Neural progenitor cell (in vitro differentiated cells): Measurements from ENCODE around the gene PREP. TPM values are rescaled to one million over a fixed set of nuclear protein-coding genes. Genes with fewer than 3 reads are reported as not detected.
A peak's percentile ranks its signal among the peaks of the same experiment; 100 is the strongest.

Source experiments
- DNase-seq: peaks from one replicate; pipeline ENCODE4 v3.0.0-alpha.2; 2016; ENCODE audit warnings: low spot score
- H2AFZ ChIP-seq: fragments of 200-600 bp; sonication (generic); replicated peaks from 2 replicates; pipeline ENCODE4 v1.6.1; 2016; ENCODE audit warnings: antibody characterized with exemption
- H3F3A ChIP-seq: fragments of 200-600 bp; sonication (generic); 2 replicates; pipeline ENCODE4 v1.6.1; 2016; ENCODE audit warnings: antibody characterized with exemption, low read depth
- H3K27ac ChIP-seq: fragments of 200-600 bp; sonication (generic); 2 replicates; pipeline ENCODE4 v1.5.1; 2016; ENCODE audit warnings: mild to moderate bottlenecking
- H3K27me3 ChIP-seq: fragments of 200-600 bp; sonication (generic); 2 replicates; pipeline ENCODE4 v1.6.1; 2016; ENCODE audit warnings: mild to moderate bottlenecking, moderate library complexity
- H3K36me3 ChIP-seq: fragments of 200-600 bp; sonication (generic); 2 replicates; pipeline ENCODE4 v1.5.1; 2016
- H3K4me1 ChIP-seq: fragments of 200-600 bp; sonication (generic); 2 replicates; pipeline ENCODE4 v1.6.1; 2016; ENCODE audit warnings: mixed run types
- H3K4me2 ChIP-seq: fragments of 200-600 bp; sonication (generic); 2 replicates; pipeline ENCODE4 v1.6.1; 2016
- H3K4me3 ChIP-seq: fragments of 200-600 bp; sonication (generic); 2 replicates; pipeline ENCODE4 v1.5.1; 2016
- H3K79me2 ChIP-seq: fragments of 200-600 bp; sonication (generic); 2 replicates; pipeline ENCODE4 v1.6.1; 2016; ENCODE audit warnings: low read depth
- H3K9ac ChIP-seq: fragments of 200-600 bp; sonication (generic); 2 replicates; pipeline ENCODE4 v1.6.1; 2016
- H3K9me3 ChIP-seq: fragments of 200-600 bp; sonication (generic); 2 replicates; pipeline ENCODE4 v1.5.1; 2016; ENCODE audit warnings: low read depth
- H4K20me1 ChIP-seq: fragments of 200-600 bp; sonication (generic); 2 replicates; pipeline ENCODE4 v1.6.1; 2016; ENCODE audit warnings: low read depth
- H3K27ac Mint-ChIP-seq: 3 replicates; pipeline ENCODE4 v1.8.0; 2021; ENCODE audit warnings: mixed read lengths
- H3K27me3 Mint-ChIP-seq: 2 replicates; pipeline ENCODE4 v1.8.0; 2022; ENCODE audit warnings: low read depth, mild to moderate bottlenecking, inconsistent platforms, moderate library complexity, mixed read lengths; ENCODE audit not compliant: insufficient read depth
- H3K36me3 Mint-ChIP-seq: 3 replicates; pipeline ENCODE4 v1.8.0; 2021; ENCODE audit warnings: mixed read lengths
- H3K4me1 Mint-ChIP-seq: 3 replicates; pipeline ENCODE4 v1.8.0; 2021; ENCODE audit warnings: mixed read lengths
- H3K4me3 Mint-ChIP-seq: 3 replicates; pipeline ENCODE4 v1.8.0; 2021; ENCODE audit warnings: mild to moderate bottlenecking, moderate library complexity, mixed read lengths
- H3K9me3 Mint-ChIP-seq: 3 replicates; pipeline ENCODE4 v1.8.0; 2020; ENCODE audit warnings: mixed read lengths
- CTCF ChIP-seq: fragments of 200-600 bp; sonication (generic); IDR thresholded peaks from 2 replicates; pipeline ENCODE4 v1.5.1; 2017; ENCODE audit warnings: antibody characterized with exemption, mild to moderate bottlenecking
- EZH2 ChIP-seq: fragments of 200-600 bp; sonication (generic); IDR thresholded peaks from 2 replicates; pipeline ENCODE4 v1.6.1; 2017; ENCODE audit warnings: antibody characterized with exemption, mild to moderate bottlenecking, moderate library complexity
- EZH2phosphoT487 ChIP-seq: fragments of 200-600 bp; sonication (generic); IDR thresholded peaks from 2 replicates; pipeline ENCODE4 v1.6.1; 2017; ENCODE audit warnings: antibody characterized with exemption
- total RNA-seq: library from RNA; depleted of rRNA; stranded (reverse); fragments of >200 nt; gene quantifications from 2 replicates; pipeline ENCODE4 v1.2.3, GENCODE V29; 2015; ENCODE audit warnings: low replicate concordance

PREP gene
- total RNA-seq, 1 donor from 2014 or later, result 28.6 TPM

GRCh38 chr6:105437236-105437635, 34.4 kb upstream of the PREP start:
- no peak overlapping the region for H3K4me3 ChIP-seq
- no peak for DNase-seq
- Mint-ChIP-seq H3K4me3 (no peak overlapping the region), H3K9me3 (no peaks in the 10 kb centered on the region), H3K27me3 (no peaks in the 10 kb centered on the region), H3K36me3 (no peaks in the 10 kb centered on the region), H3K27ac (no peak overlapping the region), H3K4me1 (no peaks in the 10 kb centered on the region)
- H3K9ac ChIP-seq, result no peak overlapping the region
- no peak overlapping the region for H3K27ac ChIP-seq
- no peak overlapping the region for H2AFZ ChIP-seq
- H3F3A ChIP-seq, result no peaks in the 10 kb centered on the region
- H4K20me1 ChIP-seq, result no peaks in the 10 kb centered on the region
- H3K36me3 ChIP-seq, result no peaks in the 10 kb centered on the region
- H3K9me3 ChIP-seq, result no peaks in the 10 kb centered on the region
- H3K4me2 ChIP-seq, result no peak overlapping the region
- no peaks in the 10 kb centered on the region for H3K4me1 ChIP-seq
- H3K79me2 ChIP-seq, result no peaks in the 10 kb centered on the region
- TF ChIP-seq EZH2phosphoT487, result no peak
- TF ChIP-seq EZH2, result no peak
- TF ChIP-seq CTCF, result no peak
- H3K27me3 ChIP-seq, result no peaks in the 10 kb centered on the region

GRCh38 chr6:105433723-105434122, 30.8 kb upstream of the PREP start:
- Mint-ChIP-seq H3K4me1 (peaks cover 3% of the 10 kb centered on the region), H3K9me3 (no peaks in the 10 kb centered on the region), H3K36me3 (no peaks in the 10 kb centered on the region), H3K27me3 (peaks cover 2% of the 10 kb centered on the region), H3K4me3 (no peak overlapping the region), H3K27ac (no peak overlapping the region)
- H3K9ac ChIP-seq, result no peak overlapping the region
- no peaks in the 10 kb centered on the region for H3K4me1 ChIP-seq
- H3K4me3 ChIP-seq, result no peak overlapping the region
- no peaks in the 10 kb centered on the region for H3K79me2 ChIP-seq
- no peak overlapping the region for H3K4me2 ChIP-seq
- H2AFZ ChIP-seq, result no peak overlapping the region
- no peak overlapping the region for H3K27ac ChIP-seq
- H3F3A ChIP-seq, result no peaks in the 10 kb centered on the region
- no peaks in the 10 kb centered on the region for H4K20me1 ChIP-seq
- TF ChIP-seq EZH2 (no peak), CTCF (no peak), EZH2phosphoT487 (no peak)
- no peak for DNase-seq
- H3K27me3 ChIP-seq, result no peaks in the 10 kb centered on the region
- no peaks in the 10 kb centered on the region for H3K9me3 ChIP-seq
- H3K36me3 ChIP-seq, result no peaks in the 10 kb centered on the region

- H3K4me1 Mint-ChIP-seq, result peaks cover 12% of the 10 kb centered on the region
- H2AFZ ChIP-seq, result no peak overlapping the region
- H3F3A ChIP-seq, result no peaks in the 10 kb centered on the region
- H3K9me3 ChIP-seq, result no peaks in the 10 kb centered on the region
- H3K27me3 ChIP-seq, result no peaks in the 10 kb centered on the region
- no peaks in the 10 kb centered on the region for H3K36me3 Mint-ChIP-seq
- no peaks in the 10 kb centered on the region for H3K36me3 ChIP-seq
- no peak overlapping the region for H3K27ac ChIP-seq
- no peak overlapping the region for H3K4me2 ChIP-seq
- no peak for DNase-seq
- TF ChIP-seq EZH2phosphoT487 (no peak), EZH2 (no peak)
- H3K27me3 Mint-ChIP-seq, result peaks cover 4% of the 10 kb centered on the region
- H3K4me3 ChIP-seq, result no peak overlapping the region
- peaks cover 6% of the 10 kb centered on the region for H3K4me1 ChIP-seq
- no peaks in the 10 kb centered on the region for H3K79me2 ChIP-seq
- H4K20me1 ChIP-seq, result no peaks in the 10 kb centered on the region
- H3K9me3 Mint-ChIP-seq, result no peaks in the 10 kb centered on the region
- no peak overlapping the region for H3K27ac Mint-ChIP-seq
- H3K4me3 Mint-ChIP-seq, result no peak overlapping the region
- H3K9ac ChIP-seq, result no peak overlapping the region
These were observed 29.9 kb upstream of the PREP start for GRCh38 chr6:105432797-105433196.

DNA sequence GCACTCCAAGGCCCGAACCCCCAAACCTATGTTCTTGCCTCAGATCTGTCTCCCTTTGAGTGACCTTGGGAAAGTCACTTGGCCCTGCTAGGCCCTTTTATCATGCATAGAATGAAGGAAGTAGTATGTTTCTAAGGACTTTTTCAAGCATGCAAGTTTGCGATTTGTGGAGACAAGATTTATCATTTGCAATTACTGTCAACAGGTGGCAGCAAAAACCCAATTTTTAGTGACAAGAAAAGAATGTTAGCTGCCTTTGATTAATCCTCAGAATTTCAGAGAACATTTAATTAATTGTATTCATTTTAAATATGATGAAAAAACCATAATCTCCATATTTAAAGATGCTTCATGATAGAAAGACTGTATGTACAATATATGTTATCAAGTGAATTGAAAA, 28.3 kb upstream of the PREP start:
- TF ChIP-seq EZH2, result no peak
- TF ChIP-seq CTCF, result peak; percentile 74
- Histone ChIP-seq H3K9me3 (no peaks in the 10 kb centered on the region), H3K9ac (no peak overlapping the region), H2AFZ (no peak overlapping the region), H3F3A (no peaks in the 10 kb centered on the region), H4K20me1 (no peaks in the 10 kb centered on the region), H3K4me3 (no peak overlapping the region), H3K36me3 (no peaks in the 10 kb centered on the region), H3K4me1 (peaks cover 6% of the 10 kb centered on the region), H3K27ac (no peak overlapping the region), H3K4me2 (no peak overlapping the region), H3K79me2 (no peaks in the 10 kb centered on the region), H3K27me3 (no peaks in the 10 kb centered on the region)
- no peak overlapping the region for H3K27ac Mint-ChIP-seq
- peaks cover 4% of the 10 kb centered on the region for H3K27me3 Mint-ChIP-seq
- H3K9me3 Mint-ChIP-seq, result no peaks in the 10 kb centered on the region
- H3K4me3 Mint-ChIP-seq, result no peak overlapping the region
- peaks cover 19% of the 10 kb centered on the region for H3K4me1 Mint-ChIP-seq
- DNase-seq, result peak; percentile 56
- no peaks in the 10 kb centered on the region for H3K36me3 Mint-ChIP-seq
